Natural killer cell treated with Interleukin-12 subunit alpha and Interleukin-12 subunit beta and Interleukin-15 and Interleukin-18, amount 100 ng/mL, for 72 hours (primary cell): ENCODE measurements around the gene EVI5L. TPM values are rescaled to one million over a fixed set of nuclear protein-coding genes. Genes with fewer than 3 reads are reported as not detected.
A peak's percentile ranks its signal among the peaks of the same experiment; 100 is the strongest.
"Not testable (repeated sequence)": the region's sequence is repeated elsewhere in the genome, so short reads cannot be mapped to it uniquely, and the experiment has no call there.

Source experiments
- ATAC-seq, 2 donors: fragments of 150-1000 bp; cut with Tn5 transposase in 1 of 2; sonication (Bioruptor Pico), chemical (Tn5 transposase) in 1 of 2; 2 replicates each; pipeline ENCODE4 v1.10.0; 2021
- DNase-seq: peaks from one replicate; pipeline ENCODE4 v3.0.0; 2022; ENCODE audit warnings: low spot score
- H3K27ac Mint-ChIP-seq, 2 donors: 1 replicate in 1 of 2; 2 replicates in 1 of 2; pipeline ENCODE4 v1.8.0; 2022; ENCODE audit warnings: mixed read lengths in 2 of 2, mild to moderate bottlenecking in 1 of 2, moderate library complexity in 1 of 2
- H3K27me3 Mint-ChIP-seq, 2 donors: 1 replicate in 1 of 2; 2 replicates in 1 of 2; pipeline ENCODE4 v1.8.0; 2022; ENCODE audit warnings: mixed read lengths in 2 of 2
- H3K36me3 Mint-ChIP-seq: one replicate; pipeline ENCODE4 v1.8.0; 2022; ENCODE audit warnings: mixed read lengths
- H3K4me1 Mint-ChIP-seq, 2 donors: 1 replicate in 1 of 2; 2 replicates in 1 of 2; pipeline ENCODE4 v1.8.0; 2022; ENCODE audit warnings: low read depth in 2 of 2, mixed read lengths in 2 of 2, mild to moderate bottlenecking in 1 of 2
- H3K4me3 Mint-ChIP-seq: one replicate; pipeline ENCODE4 v1.8.0; 2022; ENCODE audit warnings: mixed read lengths
- H3K9me3 Mint-ChIP-seq: 2 replicates; pipeline ENCODE4 v1.8.0; 2022; ENCODE audit warnings: mixed read lengths
- total RNA-seq, 2 donors: library from RNA; stranded (reverse); gene quantifications; one replicate each; pipeline ENCODE4 v1.2.3, GENCODE V29; 2022

Gene EVI5L
- total RNA-seq = 10 to 100 TPM in 1 of 2 donors, 1 to 10 TPM in 1; 7.8 to 11.5 TPM

DNA sequence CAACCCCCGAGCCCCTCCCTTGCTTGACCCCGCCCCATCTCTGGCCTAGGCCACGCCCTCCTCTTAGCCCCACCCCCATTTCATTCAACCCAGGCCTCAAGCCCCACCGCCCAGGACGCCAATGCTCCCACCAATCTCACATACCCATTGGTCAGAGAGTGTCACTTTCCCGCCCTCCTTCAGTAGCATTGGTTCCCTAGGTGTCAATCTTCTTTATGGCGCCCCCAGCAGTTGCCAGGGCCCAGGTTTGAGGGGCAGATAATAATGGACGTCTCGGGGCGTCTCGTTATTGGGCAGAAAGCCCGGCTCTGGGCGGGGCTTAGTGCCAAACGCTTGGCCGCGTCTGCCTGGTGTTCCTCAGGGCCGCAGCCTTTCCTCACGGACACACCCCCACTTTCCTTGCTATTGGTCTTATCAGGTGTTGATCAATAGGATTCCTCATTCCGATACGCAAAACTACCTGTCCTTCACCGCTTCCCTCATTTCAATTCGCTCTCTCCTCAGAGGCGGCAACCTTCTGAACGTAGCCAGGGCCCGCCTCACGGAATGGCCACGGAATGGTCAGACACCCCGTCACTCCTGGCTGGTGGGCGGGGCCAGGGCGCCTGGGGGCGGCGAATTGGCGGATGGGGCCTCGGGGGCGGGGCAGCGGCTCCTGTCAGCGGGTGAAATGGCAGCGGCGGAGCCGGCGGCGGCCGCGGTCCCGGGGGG, at the start of gene EVI5L:
Gene EVI5L (plus strand): TSS at position 658 of the 711 bp plus-strand sequence. CDS start 16,325 bp downstream, outside the sequence.
- Mint-ChIP-seq H3K27me3 (peaks cover 0 to 4% of the 10 kb centered on the region in 2 donors), H3K27ac (peak within 1 kb of the TSS; percentile 63 to 88), H3K36me3 (no peaks in the 10 kb centered on the region), H3K9me3 (no peaks in the 10 kb centered on the region), H3K4me3 (peak within 1 kb of the TSS; percentile 83), H3K4me1 (peaks cover 15 to 21% of the 10 kb centered on the region in 2 donors)
- ATAC-seq (peak; percentile 93 to 94), DNase-seq (peak; percentile 99)

DNA sequence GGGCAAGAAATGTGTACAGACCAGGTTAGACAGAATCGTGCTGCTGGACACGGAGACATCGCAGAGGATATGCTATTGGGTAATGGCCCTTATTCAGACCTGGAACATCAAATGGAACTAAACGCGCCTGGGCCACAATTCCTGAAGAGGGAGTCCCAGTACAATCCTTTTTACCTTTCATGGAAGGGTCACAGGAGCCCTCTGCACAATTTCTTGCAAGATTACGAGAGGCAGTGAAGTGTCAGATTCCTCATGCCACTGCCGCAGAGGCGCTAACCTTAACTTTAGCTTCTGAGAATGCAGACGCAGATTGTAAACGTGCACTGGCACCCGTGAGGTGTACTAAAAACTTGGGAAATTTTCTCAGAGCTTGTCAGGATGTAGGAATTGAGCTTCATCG, 48.9 kb upstream of the EVI5L start:
- DNase-seq (no peak), ATAC-seq (no peak)
- Mint-ChIP-seq H3K4me3 (no peak overlapping the region), H3K36me3 (peaks cover 4% of the 10 kb centered on the region), H3K9me3 (no peaks in the 10 kb centered on the region), H3K4me1 (peaks cover 0 to 4% of the 10 kb centered on the region in 2 donors), H3K27ac (no peak overlapping the region), H3K27me3 (peaks cover 33 to 59% of the 10 kb centered on the region in 2 donors)

DNA sequence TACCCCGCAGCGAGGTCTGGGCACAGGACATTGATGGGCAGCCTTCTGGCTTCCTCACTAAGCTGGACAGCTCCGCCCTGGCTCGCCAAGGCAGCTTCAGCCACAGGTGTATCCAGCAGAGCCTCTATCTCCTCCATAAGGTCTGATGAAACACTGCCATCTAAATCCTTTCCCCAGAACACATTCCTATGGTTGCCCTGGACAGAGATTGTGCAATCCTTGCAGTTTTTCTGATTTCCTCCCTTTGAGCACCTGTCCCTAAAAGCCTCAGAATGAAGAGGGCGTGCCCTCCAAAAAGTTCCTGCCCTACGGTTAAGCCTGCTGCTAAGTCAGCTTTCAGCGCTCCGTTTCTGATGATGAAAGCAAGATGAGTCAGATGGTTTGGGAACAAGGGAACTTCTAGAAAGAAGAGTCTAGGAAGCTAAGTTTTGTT, 46.0 kb upstream of the EVI5L start:
- Mint-ChIP-seq H3K27ac (no peak overlapping the region), H3K9me3 (no peaks in the 10 kb centered on the region), H3K36me3 (peaks cover 4% of the 10 kb centered on the region), H3K4me1 (peaks cover 0 to 8% of the 10 kb centered on the region in 2 donors), H3K4me3 (no peak overlapping the region), H3K27me3 (peaks cover 32 to 53% of the 10 kb centered on the region in 2 donors)
- no peak for DNase-seq
- ATAC-seq = no peak

DNA sequence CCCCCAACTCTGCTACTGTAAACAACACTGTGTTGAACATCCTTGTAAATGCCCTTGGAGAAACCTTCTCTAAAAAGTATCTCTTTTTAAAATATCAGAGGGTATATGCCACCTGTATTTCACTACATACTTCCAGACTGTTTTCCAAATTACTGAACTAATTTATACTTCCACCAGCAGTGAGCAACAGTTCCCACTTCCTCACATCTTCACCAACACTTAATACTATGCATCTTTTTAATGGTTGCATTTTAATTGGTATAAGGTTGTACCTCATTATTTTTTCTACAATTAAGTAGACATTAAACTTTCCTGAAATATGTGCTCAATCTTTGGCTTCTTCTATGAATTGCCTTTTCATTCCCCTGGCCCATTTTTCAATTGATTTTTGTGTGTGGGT, 45.2 kb upstream of the EVI5L start:
- H3K4me3 Mint-ChIP-seq = no peak overlapping the region
- no peak for ATAC-seq
- DNase-seq = no peak
- H3K4me1 Mint-ChIP-seq = peaks cover 0 to 8% of the 10 kb centered on the region in 2 donors
- peaks cover 4% of the 10 kb centered on the region for H3K36me3 Mint-ChIP-seq
- no peaks in the 10 kb centered on the region for H3K9me3 Mint-ChIP-seq
- no peak overlapping the region for H3K27ac Mint-ChIP-seq
- peaks cover 34 to 53% of the 10 kb centered on the region in 2 donors for H3K27me3 Mint-ChIP-seq

DNA sequence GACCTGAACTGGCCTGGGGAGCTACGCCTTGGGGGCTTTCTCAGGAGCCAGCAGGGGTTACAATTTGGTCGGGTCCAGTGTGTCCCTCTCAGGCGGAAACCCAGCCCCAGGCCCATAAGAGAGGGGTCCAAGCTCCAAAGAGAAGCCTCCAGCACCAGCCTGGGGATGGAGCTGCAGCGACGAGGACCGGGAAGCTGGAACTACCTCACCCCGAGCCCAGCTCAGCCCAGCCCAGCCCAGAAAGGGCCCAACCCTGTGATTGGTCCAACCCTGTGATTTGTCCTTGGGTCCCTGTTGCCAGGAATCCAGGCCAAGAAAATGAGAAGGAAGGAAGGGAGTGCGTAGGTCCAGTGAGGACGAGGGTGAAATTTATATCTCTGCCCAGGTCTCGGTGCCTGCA, 42.9 kb upstream of the EVI5L start:
- no peak for DNase-seq
- no peak for ATAC-seq
- no peaks in the 10 kb centered on the region for H3K9me3 Mint-ChIP-seq
- H3K27ac Mint-ChIP-seq = no peak overlapping the region
- peaks cover 4% of the 10 kb centered on the region for H3K36me3 Mint-ChIP-seq
- peaks cover 0 to 8% of the 10 kb centered on the region in 2 donors for H3K4me1 Mint-ChIP-seq
- no peak overlapping the region for H3K4me3 Mint-ChIP-seq
- H3K27me3 Mint-ChIP-seq = peaks cover 25 to 37% of the 10 kb centered on the region in 2 donors

DNA sequence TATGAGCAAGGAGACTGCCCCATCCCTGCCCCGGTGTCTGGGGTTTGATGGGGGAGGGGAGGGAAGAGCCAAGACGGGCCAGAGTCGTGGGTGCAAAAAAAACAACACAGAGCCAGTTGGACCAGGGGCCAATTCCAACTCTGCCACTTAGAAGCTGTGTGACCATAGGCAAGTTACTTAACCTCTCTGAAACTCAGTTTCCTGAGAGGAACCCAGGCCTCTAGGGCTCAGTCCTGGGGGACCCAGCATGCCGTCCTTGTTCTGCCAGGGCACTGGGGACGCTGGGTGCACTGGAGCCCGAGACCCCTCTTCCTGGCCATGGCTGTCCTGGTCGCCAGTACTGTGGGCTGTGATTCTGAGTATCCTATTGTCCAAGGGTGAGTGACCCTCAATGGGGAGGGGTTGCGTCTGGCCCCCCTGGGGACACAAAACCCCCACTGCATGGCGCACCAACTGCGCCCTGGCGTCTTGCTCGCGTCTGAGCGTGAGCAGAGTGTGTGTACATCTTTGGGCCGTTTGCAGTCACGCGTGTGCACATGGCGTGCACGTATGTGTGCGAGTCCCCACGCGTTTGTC, 42.3 kb upstream of the EVI5L start:
- Mint-ChIP-seq H3K36me3 (peaks cover 4% of the 10 kb centered on the region), H3K27me3 (peaks cover 29 to 40% of the 10 kb centered on the region in 2 donors), H3K27ac (no peak overlapping the region), H3K9me3 (no peaks in the 10 kb centered on the region), H3K4me3 (no peak overlapping the region), H3K4me1 (peaks cover 0 to 8% of the 10 kb centered on the region in 2 donors)
- DNase-seq = no peak
- peak; percentile 6 to 35 for ATAC-seq

DNA sequence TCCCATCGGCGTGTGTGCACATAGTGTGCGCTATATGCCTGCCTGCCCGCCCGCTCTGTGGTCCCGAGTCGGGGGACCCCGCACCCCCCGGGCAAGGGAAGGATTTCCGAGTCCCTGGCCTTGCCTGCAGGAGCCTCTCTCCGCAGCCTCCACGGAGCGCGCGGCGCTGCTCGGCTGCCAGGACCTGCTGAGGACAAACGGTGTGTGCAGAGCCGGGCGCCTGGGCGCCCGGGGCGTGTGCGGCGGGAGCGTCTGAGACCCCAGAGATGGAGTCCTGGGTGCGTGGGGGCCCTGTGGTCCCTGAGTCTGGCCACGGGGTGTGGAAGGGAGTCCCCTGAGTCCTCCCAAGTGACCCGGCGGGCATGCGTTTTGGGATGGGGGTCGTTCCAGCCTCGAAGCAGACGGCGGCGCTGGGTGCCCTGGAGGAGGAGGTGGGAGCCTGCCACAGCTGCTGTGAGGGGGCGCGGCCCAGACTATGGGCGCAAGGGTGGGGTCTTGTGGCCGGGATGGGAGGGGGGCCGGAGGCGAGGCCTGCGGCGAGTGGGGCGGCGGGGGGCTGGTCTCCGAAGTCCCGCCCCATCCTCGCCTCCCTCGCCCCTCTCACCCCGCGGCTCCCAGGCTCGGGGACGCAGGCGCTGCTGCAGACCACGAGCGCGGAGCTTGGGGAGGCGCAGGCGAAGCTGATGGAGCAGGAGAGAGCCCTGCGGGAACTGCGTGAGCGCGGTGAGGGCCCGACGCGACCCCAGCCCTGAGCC, 41.7 kb upstream of the EVI5L start:
- no peak overlapping the region for H3K27ac Mint-ChIP-seq
- peaks cover 0 to 8% of the 10 kb centered on the region in 2 donors for H3K4me1 Mint-ChIP-seq
- ATAC-seq = no peak
- no peak for DNase-seq
- H3K36me3 Mint-ChIP-seq = peaks cover 4% of the 10 kb centered on the region
- no peak overlapping the region for H3K4me3 Mint-ChIP-seq
- no peaks in the 10 kb centered on the region for H3K9me3 Mint-ChIP-seq
- peaks cover 29 to 37% of the 10 kb centered on the region in 2 donors for H3K27me3 Mint-ChIP-seq

DNA sequence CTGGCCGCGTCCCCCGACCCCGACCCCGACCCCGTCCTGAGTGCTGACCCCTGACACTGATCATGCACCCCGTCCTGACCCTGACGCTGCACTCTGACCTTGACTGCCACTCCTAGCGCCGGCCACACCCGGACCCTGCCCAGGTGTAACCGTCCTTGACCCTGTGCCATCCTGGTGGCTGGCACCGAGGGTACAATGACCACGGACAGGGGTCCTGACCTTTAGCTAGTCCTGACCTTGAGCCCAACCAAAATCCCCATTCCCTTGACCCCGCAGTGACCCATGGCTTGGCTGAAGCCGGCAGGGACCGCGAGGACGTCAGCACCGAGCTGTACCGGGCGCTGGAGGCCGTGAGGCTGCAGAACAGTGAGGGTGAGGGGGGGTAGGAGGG, 41.1 kb upstream of the EVI5L start:
- no peak for DNase-seq
- H3K4me3 Mint-ChIP-seq = no peak overlapping the region
- ATAC-seq = no peak
- H3K9me3 Mint-ChIP-seq = no peaks in the 10 kb centered on the region
- peaks cover 4% of the 10 kb centered on the region for H3K36me3 Mint-ChIP-seq
- H3K27ac Mint-ChIP-seq = no peak overlapping the region
- peaks cover 23 to 31% of the 10 kb centered on the region in 2 donors for H3K27me3 Mint-ChIP-seq
- peaks cover 0 to 6% of the 10 kb centered on the region in 2 donors for H3K4me1 Mint-ChIP-seq

DNA sequence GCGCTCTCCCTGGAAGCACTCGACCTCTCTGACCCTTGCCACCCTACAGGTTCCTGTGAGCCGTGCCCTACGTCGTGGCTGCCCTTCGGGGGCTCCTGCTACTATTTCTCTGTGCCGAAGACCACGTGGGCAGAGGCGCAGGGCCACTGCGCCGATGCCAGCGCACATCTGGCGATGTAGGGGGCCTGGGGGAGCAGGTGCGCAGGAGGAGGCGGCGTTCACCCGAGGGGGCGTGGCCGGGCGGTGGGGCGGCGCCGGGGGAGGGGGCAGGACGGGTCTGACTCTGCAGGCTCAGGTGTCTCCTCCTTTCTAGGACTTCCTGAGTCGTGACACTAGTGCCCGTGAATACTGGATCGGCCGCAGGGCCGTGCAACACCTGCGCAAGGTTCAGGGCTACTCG, 40.6 kb upstream of the EVI5L start:
- DNase-seq (no peak), ATAC-seq (no peak)
- H3K36me3 Mint-ChIP-seq = peaks cover 4% of the 10 kb centered on the region
- H3K9me3 Mint-ChIP-seq = no peaks in the 10 kb centered on the region
- H3K4me1 Mint-ChIP-seq = peaks cover 0 to 4% of the 10 kb centered on the region in 2 donors
- no peak overlapping the region for H3K27ac Mint-ChIP-seq
- H3K4me3 Mint-ChIP-seq = no peak overlapping the region
- H3K27me3 Mint-ChIP-seq = peaks cover 18 to 26% of the 10 kb centered on the region in 2 donors

DNA sequence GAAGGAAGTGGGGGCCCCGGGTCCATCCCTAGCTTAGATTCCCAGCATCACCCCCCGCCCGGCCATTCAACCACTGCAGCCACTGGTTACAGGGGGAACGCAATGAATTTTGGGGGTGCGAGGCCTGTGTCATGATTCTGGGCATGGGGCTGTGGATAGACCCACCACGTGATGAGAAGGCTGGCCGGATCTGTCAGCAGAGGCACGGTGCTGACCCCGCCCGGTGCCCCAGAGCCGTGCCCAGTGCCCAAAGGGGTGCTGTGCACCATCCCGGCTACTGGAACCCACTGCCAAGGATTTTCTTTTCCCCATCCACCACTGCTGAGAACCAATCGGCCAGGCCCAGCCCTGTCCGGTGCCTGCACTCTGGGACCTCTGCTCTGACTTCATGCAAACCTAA, 39.6 kb upstream of the EVI5L start:
- DNase-seq (no peak), ATAC-seq (no peak)
- no peak overlapping the region for H3K4me3 Mint-ChIP-seq
- H3K36me3 Mint-ChIP-seq = no peaks in the 10 kb centered on the region
- peaks cover 17 to 18% of the 10 kb centered on the region in 2 donors for H3K27me3 Mint-ChIP-seq
- peaks cover 0 to 4% of the 10 kb centered on the region in 2 donors for H3K4me1 Mint-ChIP-seq
- no peak overlapping the region for H3K27ac Mint-ChIP-seq
- H3K9me3 Mint-ChIP-seq = no peaks in the 10 kb centered on the region

DNA sequence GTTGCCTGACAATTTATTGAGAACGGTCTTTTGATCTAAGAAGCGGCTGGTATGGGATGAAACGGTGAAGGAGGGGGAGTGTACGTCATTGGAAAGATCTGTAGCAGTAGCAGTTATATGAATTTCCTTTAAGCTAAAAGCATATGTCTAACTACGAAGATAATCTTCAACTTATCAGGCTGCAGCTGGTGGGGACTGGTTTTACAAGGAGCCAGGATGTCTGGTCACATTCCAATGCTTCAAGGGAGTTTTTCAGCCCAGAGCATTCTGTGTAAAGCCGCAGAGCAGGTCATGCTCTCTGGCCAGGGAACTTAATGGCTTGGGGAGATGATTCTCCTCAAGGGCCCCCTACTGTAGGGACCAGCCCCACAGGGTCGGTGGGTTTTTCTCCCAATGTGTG, 37.7 kb upstream of the EVI5L start:
- H3K9me3 Mint-ChIP-seq = no peaks in the 10 kb centered on the region
- no peak overlapping the region for H3K27ac Mint-ChIP-seq
- ATAC-seq (no peak), DNase-seq (no peak)
- H3K36me3 Mint-ChIP-seq = no peaks in the 10 kb centered on the region
- peaks cover 13 to 23% of the 10 kb centered on the region in 2 donors for H3K27me3 Mint-ChIP-seq
- H3K4me1 Mint-ChIP-seq = peaks cover 0 to 2% of the 10 kb centered on the region in 2 donors
- no peak overlapping the region for H3K4me3 Mint-ChIP-seq

DNA sequence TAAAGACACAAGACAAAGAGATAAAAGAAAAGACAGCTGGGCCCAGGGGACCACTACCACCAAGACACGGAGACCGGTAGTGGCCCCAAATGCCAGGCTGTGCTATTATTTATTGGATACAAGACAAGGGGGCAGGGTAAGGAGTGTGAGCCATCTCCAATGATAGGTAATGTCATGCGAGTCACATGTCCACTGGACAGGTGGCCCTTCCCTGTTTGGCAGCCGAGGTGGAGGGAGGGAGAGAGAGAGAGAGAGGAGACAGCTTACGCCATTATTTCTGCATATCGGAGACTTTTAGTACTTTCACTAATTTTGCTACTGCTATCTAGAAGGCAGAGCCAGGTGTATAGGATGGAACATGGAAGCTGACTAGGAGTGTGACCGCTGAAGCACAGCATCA, 37.3 kb upstream of the EVI5L start:
- H3K36me3 Mint-ChIP-seq, H3K9me3 Mint-ChIP-seq, H3K4me1 Mint-ChIP-seq, H3K4me3 Mint-ChIP-seq, ATAC-seq, H3K27ac Mint-ChIP-seq, DNase-seq: not testable (repeated sequence)
- H3K27me3 Mint-ChIP-seq = peaks cover 13 to 25% of the 10 kb centered on the region in 2 donors

DNA sequence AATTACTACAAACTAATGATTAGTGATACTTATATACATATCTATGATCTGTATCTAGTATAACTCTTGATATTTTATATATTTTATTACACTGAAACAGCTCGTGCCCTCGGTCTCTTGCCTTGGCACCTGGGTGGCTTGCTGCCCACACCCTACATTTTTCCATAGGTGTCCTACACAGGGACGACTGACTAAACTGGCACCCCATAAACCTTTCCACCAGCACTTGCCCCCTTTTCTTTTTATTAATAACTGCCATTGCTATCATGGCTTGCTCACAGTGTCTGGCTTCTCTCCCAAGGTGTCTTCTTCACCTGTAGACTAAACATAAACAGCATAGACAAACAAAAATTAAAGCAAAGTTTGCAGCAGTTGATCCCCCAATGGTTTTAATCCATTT, 36.5 kb upstream of the EVI5L start:
- no peak for ATAC-seq
- no peak for DNase-seq
- Mint-ChIP-seq H3K4me3 (no peak overlapping the region), H3K4me1 (no peaks in the 10 kb centered on the region), H3K27ac (no peak overlapping the region), H3K36me3 (no peaks in the 10 kb centered on the region), H3K9me3 (no peaks in the 10 kb centered on the region), H3K27me3 (peaks cover 14 to 25% of the 10 kb centered on the region in 2 donors)
